Keratinocyte (primary cell): ENCODE measurements around the gene DPYD. TPM values are rescaled to one million over a fixed set of nuclear protein-coding genes. Genes with fewer than 3 reads are reported as not detected.

ENCODE experiments used
- DNase-seq: peaks from one replicate; pipeline ENCODE4 v3.0.0-alpha.2; 2011; ENCODE audit warnings: low read depth, missing footprints, low spot score
- FAIRE-seq: peaks from 2 replicates; lab custom pipeline; 2011; peaks lifted over from hg19 to GRCh38; lab: Jason Lieb, UNC
- H2AFZ ChIP-seq: 2 replicates; pipeline ENCODE4 v1.6.0; 2012; ENCODE audit warnings: low read length, control low read depth, inconsistent platforms; ENCODE audit not compliant: control insufficient read depth
- H3K27ac ChIP-seq: 2 replicates; pipeline ENCODE4 v1.5.1; 2011; ENCODE audit warnings: low read length; ENCODE audit not compliant: control insufficient read depth, insufficient read depth
- H3K27me3 ChIP-seq: 3 replicates; pipeline ENCODE4 v1.6.0; 2011; ENCODE audit warnings: low read length; ENCODE audit not compliant: control insufficient read depth, insufficient read depth; ENCODE audit errors: extremely low read depth
- H3K36me3 ChIP-seq, 2 experiments: 2 replicates in 1 of 2; 3 replicates in 1 of 2; pipeline ENCODE4 v1.5.1; 2011; ENCODE audit warnings: low read length in 2 of 2, mild to moderate bottlenecking in 1 of 2; ENCODE audit not compliant: control insufficient read depth in 2 of 2, insufficient read depth in 2 of 2; ENCODE audit errors: extremely low read depth in 1 of 2
- H3K4me1 ChIP-seq: 3 replicates; pipeline ENCODE4 v1.5.1; 2011; ENCODE audit warnings: low read length; ENCODE audit not compliant: control insufficient read depth, insufficient read depth; ENCODE audit errors: extremely low read depth
- H3K4me2 ChIP-seq: 3 replicates; pipeline ENCODE4 v1.6.0; 2011; ENCODE audit warnings: low read depth, low read length; ENCODE audit not compliant: control insufficient read depth, insufficient read depth; ENCODE audit errors: extremely low read depth
- H3K4me3 ChIP-seq, 3 experiments: fragments of 200-600 bp in 1 of 3; sonication (generic) in 1 of 3; 2 replicates in 2 of 3; 3 replicates in 1 of 3; pipeline ENCODE4 v1.5.1; 2011 to 2016; ENCODE audit warnings: low read length in 3 of 3, mild to moderate bottlenecking in 3 of 3, control low read depth in 2 of 3, inconsistent platforms in 1 of 3, low read depth in 1 of 3, mixed read lengths in 1 of 3, mixed run types in 1 of 3, moderate library complexity in 1 of 3; ENCODE audit not compliant: control insufficient read depth in 2 of 3, insufficient read depth in 2 of 3; ENCODE audit errors: extremely low read depth in 1 of 3
- H3K79me2 ChIP-seq: 2 replicates; pipeline ENCODE4 v1.6.0; 2012; ENCODE audit warnings: low read length; ENCODE audit not compliant: control insufficient read depth, insufficient read depth
- H3K9ac ChIP-seq: 3 replicates; pipeline ENCODE4 v1.6.0; 2011; ENCODE audit warnings: low read length; ENCODE audit not compliant: control insufficient read depth, insufficient read depth; ENCODE audit errors: extremely low read depth
- H3K9me1 ChIP-seq: 3 replicates; pipeline ENCODE4 v1.6.0; 2011; ENCODE audit warnings: low read length; ENCODE audit not compliant: control insufficient read depth, insufficient read depth; ENCODE audit errors: extremely low read depth
- H3K9me3 ChIP-seq: 2 replicates; pipeline ENCODE4 v1.5.1; 2012; ENCODE audit warnings: low read depth, low read length; ENCODE audit not compliant: control insufficient read depth
- H4K20me1 ChIP-seq: 3 replicates; pipeline ENCODE4 v1.6.0; 2011; ENCODE audit warnings: low read length; ENCODE audit not compliant: control insufficient read depth, insufficient read depth; ENCODE audit errors: extremely low read depth
- EZH2 ChIP-seq: IDR thresholded peaks from one replicate; pipeline ENCODE4 v1.6.1; 2012; ENCODE audit warnings: inconsistent platforms, mild to moderate bottlenecking, low read length, moderate library complexity
- dilution Hi-C: fragments of 300-500 bp; cut with MboI; formaldehyde crosslinking; loops from one replicate; pipeline ENCODE4 v1.7.0; 2020; ENCODE audit warnings: low sequenced_read_pairs; ENCODE audit not compliant: extremely low pct_ligation_motif_present
- polyA plus RNA-seq, 5 experiments: library from polyadenylated mRNA; depleted of rRNA in 3 of 5; stranded (reverse) in 3 of 5; stranded (forward) in 1 of 5; unstranded in 1 of 5; fragments of >200 nt; gene quantifications; 1 replicate in 1 of 5; 2 replicates in 3 of 5; 3 replicates in 1 of 5; pipeline versions ENCODE4 v1.2.1 to v1.2.3, GENCODE V29; 2011 to 2012; ENCODE audit warnings: missing spikeins in 2 of 5, low read depth in 1 of 5, low replicate concordance in 1 of 5
- TF ChIP-seq, protein P1 (sequence below), 3 experiments: IDR thresholded peaks in 1 of 3; conservative IDR thresholded peaks in 1 of 3; optimal IDR thresholded peaks in 1 of 3; 2 replicates in 2 of 3; 3 replicates in 1 of 3; pipeline versions ENCODE3 to v1.5.1; 2011; ENCODE audit warnings: low read length in 3 of 3, mild to moderate bottlenecking in 3 of 3, moderate library complexity in 2 of 3, control low read depth in 1 of 3, inconsistent platforms in 1 of 3; ENCODE audit not compliant: insufficient read depth in 2 of 3; ENCODE audit errors: extremely low read depth in 1 of 3

The DPYD gene
- polyA plus RNA-seq, 1 donor (not counting 4 experiments of a cell fraction or from before 2014, with no cell fraction given): 1.9 TPM

DNA sequence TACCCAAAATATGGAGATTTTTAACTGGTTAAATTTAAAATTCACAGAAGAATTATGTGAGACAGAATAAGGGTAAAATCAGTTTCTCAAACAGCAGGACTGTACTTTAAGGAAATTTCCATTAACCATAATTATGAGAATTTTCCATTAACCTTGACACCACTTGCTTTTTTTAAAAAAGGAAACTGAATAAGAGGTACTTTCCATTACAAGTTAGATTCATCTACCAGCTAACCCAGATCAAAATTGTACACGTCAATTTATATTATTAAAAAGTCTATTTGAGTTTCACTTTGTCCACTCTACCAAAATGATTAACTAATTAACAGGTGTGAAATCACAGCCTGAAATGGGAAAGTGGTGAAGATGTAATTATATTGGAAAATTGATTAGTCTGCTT is 414.5 kb downstream of the DPYD start:
- Histone ChIP-seq H2AFZ (no peak overlapping the region), H3K79me2 (no peaks in the 10 kb centered on the region), H3K9me1 (no peaks in the 10 kb centered on the region), H3K9me3 (no peaks in the 10 kb centered on the region), H3K4me2 (no peak overlapping the region), H3K27me3 (no peaks in the 10 kb centered on the region), H3K4me3 (no peak overlapping the region), H3K36me3 (no peaks in the 10 kb centered on the region), H4K20me1 (no peaks in the 10 kb centered on the region), H3K9ac (no peak overlapping the region), H3K27ac (no peak overlapping the region), H3K4me1 (no peaks in the 10 kb centered on the region)
- TF ChIP-seq, protein P1, sequence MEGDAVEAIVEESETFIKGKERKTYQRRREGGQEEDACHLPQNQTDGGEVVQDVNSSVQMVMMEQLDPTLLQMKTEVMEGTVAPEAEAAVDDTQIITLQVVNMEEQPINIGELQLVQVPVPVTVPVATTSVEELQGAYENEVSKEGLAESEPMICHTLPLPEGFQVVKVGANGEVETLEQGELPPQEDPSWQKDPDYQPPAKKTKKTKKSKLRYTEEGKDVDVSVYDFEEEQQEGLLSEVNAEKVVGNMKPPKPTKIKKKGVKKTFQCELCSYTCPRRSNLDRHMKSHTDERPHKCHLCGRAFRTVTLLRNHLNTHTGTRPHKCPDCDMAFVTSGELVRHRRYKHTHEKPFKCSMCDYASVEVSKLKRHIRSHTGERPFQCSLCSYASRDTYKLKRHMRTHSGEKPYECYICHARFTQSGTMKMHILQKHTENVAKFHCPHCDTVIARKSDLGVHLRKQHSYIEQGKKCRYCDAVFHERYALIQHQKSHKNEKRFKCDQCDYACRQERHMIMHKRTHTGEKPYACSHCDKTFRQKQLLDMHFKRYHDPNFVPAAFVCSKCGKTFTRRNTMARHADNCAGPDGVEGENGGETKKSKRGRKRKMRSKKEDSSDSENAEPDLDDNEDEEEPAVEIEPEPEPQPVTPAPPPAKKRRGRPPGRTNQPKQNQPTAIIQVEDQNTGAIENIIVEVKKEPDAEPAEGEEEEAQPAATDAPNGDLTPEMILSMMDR (optimal IDR thresholded peaks at IDR 0.05 in 1 of 3, IDR thresholded peaks at IDR 0.05 in 1 of 3, conservative IDR thresholded peaks at IDR 0.05 in 1 of 3; ENCODE audit: extremely low read depth in 1 of 3, insufficient read depth in 2 of 3, low read length in 3 of 3): no peak
- TF ChIP-seq EZH2: no peak
- FAIRE-seq (no peak), DNase-seq (no peak)
- dilution Hi-C loops: no loop called here

DNA sequence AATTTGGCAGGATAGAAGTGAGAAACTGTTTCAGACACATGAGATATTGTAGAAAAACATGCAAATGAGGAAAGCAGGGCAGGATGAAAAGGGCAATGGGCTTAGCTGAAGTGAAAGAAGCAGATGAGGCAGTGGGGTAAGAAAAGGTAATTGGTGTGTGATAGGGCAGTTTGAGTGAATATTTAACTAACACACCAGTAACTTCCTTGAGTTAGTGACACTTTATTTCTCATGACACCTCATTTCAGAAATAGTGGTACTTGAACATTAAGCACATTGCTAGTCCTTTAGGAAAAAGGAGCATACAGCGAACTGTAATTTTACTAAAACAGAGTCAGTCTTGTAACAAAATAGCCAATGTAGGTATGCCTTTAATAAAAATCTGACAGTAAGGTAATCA is 415.0 kb downstream of the DPYD start:
- no peaks in the 10 kb centered on the region for H3K79me2 ChIP-seq
- H3K27ac ChIP-seq: no peak overlapping the region
- H3K4me1 ChIP-seq: no peaks in the 10 kb centered on the region

More for the DNA sequence above, 415.0 kb downstream of the DPYD start:
- TF ChIP-seq, protein P1 (optimal IDR thresholded peaks at IDR 0.05 in 1 of 3, IDR thresholded peaks at IDR 0.05 in 1 of 3, conservative IDR thresholded peaks at IDR 0.05 in 1 of 3; ENCODE audit: extremely low read depth in 1 of 3, insufficient read depth in 2 of 3, low read length in 3 of 3): no peak
- no peak for TF ChIP-seq EZH2
- H3K9me1 ChIP-seq: no peaks in the 10 kb centered on the region
- H3K27me3 ChIP-seq: no peaks in the 10 kb centered on the region
- DNase-seq (no peak), FAIRE-seq (no peak)
- no peak overlapping the region for H3K9ac ChIP-seq
- no peaks in the 10 kb centered on the region for H4K20me1 ChIP-seq
- H2AFZ ChIP-seq: no peak overlapping the region
- dilution Hi-C loops: no loop called here
- no peaks in the 10 kb centered on the region for H3K9me3 ChIP-seq
- no peak overlapping the region for H3K4me2 ChIP-seq
- H3K36me3 ChIP-seq: no peaks in the 10 kb centered on the region
- no peak overlapping the region for H3K4me3 ChIP-seq
